GM23248 (cell line): Measurements from ENCODE around the gene STUM. TPM values are rescaled to one million over a fixed set of nuclear protein-coding genes. Genes with fewer than 3 reads are reported as not detected.
A peak's percentile ranks its signal among the peaks of the same experiment; 100 is the strongest.

Source experiments
- DNase-seq: peaks from one replicate; pipeline ENCODE4 v3.0.0-alpha.2; 2015
- H2AFZ ChIP-seq: fragments of 200-600 bp; sonication (generic); 2 replicates; pipeline ENCODE4 v1.6.1; 2016; ENCODE audit warnings: antibody characterized with exemption
- H3F3A ChIP-seq: fragments of 200-600 bp; sonication (generic); 2 replicates; pipeline ENCODE4 v1.6.1; 2016; ENCODE audit warnings: mild to moderate bottlenecking, antibody characterized with exemption, mixed run types; ENCODE audit not compliant: insufficient read depth
- H3K27ac ChIP-seq: fragments of 200-600 bp; sonication (generic); 2 replicates; pipeline ENCODE4 v1.5.1; 2016; ENCODE audit warnings: mild to moderate bottlenecking
- H3K27me3 ChIP-seq: fragments of 200-600 bp; sonication (generic); replicated peaks from 2 replicates; pipeline ENCODE4 v1.6.1; 2016; ENCODE audit warnings: mild to moderate bottlenecking; ENCODE audit not compliant: insufficient read depth
- H3K36me3 ChIP-seq: fragments of 200-600 bp; sonication (generic); 2 replicates; pipeline ENCODE4 v1.6.1; 2016; ENCODE audit warnings: low read depth, mild to moderate bottlenecking
- H3K4me1 ChIP-seq: fragments of 200-600 bp; sonication (generic); 2 replicates; pipeline ENCODE4 v1.6.1; 2016; ENCODE audit warnings: mild to moderate bottlenecking; ENCODE audit not compliant: insufficient read depth
- H3K4me2 ChIP-seq: fragments of 200-600 bp; sonication (generic); one replicate; pipeline ENCODE4 v1.6.1; 2016; ENCODE audit warnings: mild to moderate bottlenecking; ENCODE audit not compliant: unreplicated experiment
- H3K4me3 ChIP-seq: fragments of 200-600 bp; sonication (generic); 2 replicates; pipeline ENCODE4 v1.5.1; 2016; ENCODE audit warnings: mild to moderate bottlenecking
- H3K79me2 ChIP-seq: fragments of 200-600 bp; sonication (generic); 2 replicates; pipeline ENCODE4 v1.6.1; 2016; ENCODE audit warnings: mild to moderate bottlenecking; ENCODE audit not compliant: insufficient read depth
- H3K9ac ChIP-seq: fragments of 200-600 bp; sonication (generic); 2 replicates; pipeline ENCODE4 v1.6.1; 2016; ENCODE audit warnings: mild to moderate bottlenecking
- H3K9me2 ChIP-seq: fragments of 200-600 bp; sonication (generic); 2 replicates; pipeline ENCODE4 v1.6.1; 2016; ENCODE audit warnings: mixed run types, mild to moderate bottlenecking, moderate library complexity; ENCODE audit not compliant: insufficient read depth
- H3K9me3 ChIP-seq: fragments of 200-600 bp; sonication (generic); one replicate; pipeline ENCODE4 v1.6.1; 2017; ENCODE audit warnings: low read depth
- H4K20me1 ChIP-seq: fragments of 200-600 bp; sonication (generic); 2 replicates; pipeline ENCODE4 v1.6.0; 2016; ENCODE audit not compliant: insufficient read depth
- EZH2 ChIP-seq: fragments of 200-600 bp; sonication (generic); IDR thresholded peaks from 2 replicates; pipeline ENCODE4 v1.6.1; 2018; ENCODE audit warnings: antibody characterized with exemption, mild to moderate bottlenecking; ENCODE audit not compliant: insufficient read depth, poor library complexity, severe bottlenecking
- EZH2phosphoT487 ChIP-seq: fragments of 200-600 bp; sonication (generic); IDR thresholded peaks from 2 replicates; pipeline ENCODE4 v1.6.1; 2018; ENCODE audit warnings: antibody characterized with exemption, moderate library complexity, mild to moderate bottlenecking, low read depth; ENCODE audit not compliant: insufficient read depth
- WGBS, 2 experiments: methylation state at CpG; one replicate each; pipeline ENCODE4 v1.1.6; 2015 to 2017; ENCODE audit warnings: low lambda C conversion rate in 2 of 2, low coverage in 1 of 2; ENCODE audit errors: missing lambda C conversion rate in 2 of 2; 5-methylcytosine and 5-hydroxymethylcytosine counted together
- in situ Hi-C: fragments of 300-500 bp; cut with MboI; formaldehyde crosslinking; loops from 2 replicates; pipeline ENCODE4 v1.15.0; 2020
- polyA plus RNA-seq: library from polyadenylated mRNA; unstranded; fragments of >200 nt; fragmentation: Nextera tagmentation; extraction: Ambion mirVana; gene quantifications from 2 replicates; pipeline ENCODE4 v1.2.1, GENCODE V29; 2016
- total RNA-seq: library from RNA; depleted of rRNA; stranded (reverse); fragments of >200 nt; shearing (Covaris generic); gene quantifications from 2 replicates; pipeline ENCODE4 v1.2.3, GENCODE V29; 2014

The STUM gene
- total and polyA plus RNA-seq, 2 experiments from 2014 or later: under 0.01 TPM; not detected in 1

- Histone ChIP-seq H3K27me3 (0 out of 2 replicates have a peak, but pooled peaks cover 5% of the 10 kb centered on the region), H3K9me2 (no peaks in the 10 kb centered on the region), H3K9me3 (no peaks in the 10 kb centered on the region), H3K9ac (no peak overlapping the region), H3K4me3 (no peak overlapping the region), H3K27ac (no peak overlapping the region), H3K36me3 (no peaks in the 10 kb centered on the region), H3K4me1 (peaks cover 21% of the 10 kb centered on the region), H3F3A (peaks cover 9% of the 10 kb centered on the region), H3K4me2 (no peak overlapping the region), H3K79me2 (no peaks in the 10 kb centered on the region), H2AFZ (no peak overlapping the region), H4K20me1 (no peaks in the 10 kb centered on the region)
- TF ChIP-seq EZH2phosphoT487: no peak
- no peak for TF ChIP-seq EZH2
- in situ Hi-C loops: no loop called here
- 58 to 64% methylated on average over 8 to 9 of the region's 9 CpGs for WGBS, 2 experiments
- peak; percentile 33 for DNase-seq
Observed at GRCh38 chr1:226604560-226605317, 56.2 kb downstream of the STUM start.

GRCh38 chr1:226605318-226605950 lies 56.9 kb downstream of the STUM start:
- Histone ChIP-seq H3K9me3 (no peaks in the 10 kb centered on the region), H3K79me2 (no peaks in the 10 kb centered on the region), H3K27ac (no peak overlapping the region), H2AFZ (no peak overlapping the region), H3K36me3 (no peaks in the 10 kb centered on the region), H3K27me3 (0 out of 2 replicates have a peak, but pooled peaks cover 5% of the 10 kb centered on the region), H3F3A (peaks cover 9% of the 10 kb centered on the region), H3K9me2 (no peaks in the 10 kb centered on the region), H3K4me3 (no peak overlapping the region), H4K20me1 (no peaks in the 10 kb centered on the region), H3K4me2 (no peak overlapping the region), H3K4me1 (peaks cover 21% of the 10 kb centered on the region), H3K9ac (no peak overlapping the region)
- 87% methylated on average over 9 of the region's 9 CpGs for WGBS, 2 experiments
- in situ Hi-C loops: no loop called here
- TF ChIP-seq EZH2phosphoT487: no peak
- no peak for TF ChIP-seq EZH2
- no peak for DNase-seq

- DNase-seq: peak; percentile 39
- in situ Hi-C loops: no loop called here
- 0 out of 2 replicates have a peak, but pooled peaks cover 5% of the 10 kb centered on the region for H3K27me3 ChIP-seq
Observed at GRCh38 chr1:226606311-226607267, 58.0 kb downstream of the STUM start.

GRCh38 chr1:226607268-226607660 lies 58.7 kb downstream of the STUM start:
- in situ Hi-C loops: no loop called here
- Histone ChIP-seq H3K9me3 (no peaks in the 10 kb centered on the region), H3K4me1 (peaks cover 17% of the 10 kb centered on the region), H3K27me3 (0 out of 2 replicates have a peak, but pooled peaks cover 5% of the 10 kb centered on the region), H3K36me3 (no peaks in the 10 kb centered on the region), H4K20me1 (no peaks in the 10 kb centered on the region), H3K9me2 (no peaks in the 10 kb centered on the region), H3K4me3 (no peak overlapping the region), H2AFZ (no peak overlapping the region), H3K4me2 (no peak overlapping the region), H3K27ac (no peak overlapping the region), H3K79me2 (no peaks in the 10 kb centered on the region), H3K9ac (no peak overlapping the region), H3F3A (peaks cover 9% of the 10 kb centered on the region)
- no peak for TF ChIP-seq EZH2
- no peak for TF ChIP-seq EZH2phosphoT487
- no peak for DNase-seq
- 87 to 91% methylated on average over 12 of the region's 12 CpGs for WGBS, 2 experiments

More at GRCh38 chr1:226606311-226607267, 58.0 kb downstream of the STUM start:
- H3K4me3 ChIP-seq: no peak overlapping the region
- H2AFZ ChIP-seq: no peak overlapping the region
- no peaks in the 10 kb centered on the region for H3K36me3 ChIP-seq
- TF ChIP-seq EZH2phosphoT487 (no peak), EZH2 (no peak)
- H3K9ac ChIP-seq: no peak overlapping the region
- H3K27ac ChIP-seq: no peak overlapping the region
- H3K79me2 ChIP-seq: no peaks in the 10 kb centered on the region
- peaks cover 9% of the 10 kb centered on the region for H3F3A ChIP-seq
- no peaks in the 10 kb centered on the region for H4K20me1 ChIP-seq
- H3K4me2 ChIP-seq: no peak overlapping the region
- no peaks in the 10 kb centered on the region for H3K9me2 ChIP-seq
- no peaks in the 10 kb centered on the region for H3K9me3 ChIP-seq
- peaks cover 21% of the 10 kb centered on the region for H3K4me1 ChIP-seq
- 89 to 91% methylated on average over 11 of the region's 11 CpGs for WGBS, 2 experiments
